Esophagus muscularis mucosa (tissue), 3 donors: Measurements from ENCODE around the gene RNPS1.

Experiments used
- POLR2AphosphoS5 ChIP-seq, 2 donors: sonication (generic); formaldehyde crosslinking; IDR thresholded peaks; one replicate each; pipeline ENCODE4 v1.6.1; 2017; ENCODE audit warnings: antibody characterized with exemption in 2 of 2
- TF ChIP-seq, protein P1 (sequence below), 3 experiments: fragments of 200-600 bp in 2 of 3; fragments of 450-650 bp in 1 of 3; sonication (generic) in 2 of 3; IDR thresholded peaks; one replicate each; pipeline ENCODE4 v1.5.1; 2017 to 2019; ENCODE audit warnings: antibody characterized with exemption in 3 of 3, mild to moderate bottlenecking in 2 of 3, moderate library complexity in 1 of 3

- TF ChIP-seq, protein P1, sequence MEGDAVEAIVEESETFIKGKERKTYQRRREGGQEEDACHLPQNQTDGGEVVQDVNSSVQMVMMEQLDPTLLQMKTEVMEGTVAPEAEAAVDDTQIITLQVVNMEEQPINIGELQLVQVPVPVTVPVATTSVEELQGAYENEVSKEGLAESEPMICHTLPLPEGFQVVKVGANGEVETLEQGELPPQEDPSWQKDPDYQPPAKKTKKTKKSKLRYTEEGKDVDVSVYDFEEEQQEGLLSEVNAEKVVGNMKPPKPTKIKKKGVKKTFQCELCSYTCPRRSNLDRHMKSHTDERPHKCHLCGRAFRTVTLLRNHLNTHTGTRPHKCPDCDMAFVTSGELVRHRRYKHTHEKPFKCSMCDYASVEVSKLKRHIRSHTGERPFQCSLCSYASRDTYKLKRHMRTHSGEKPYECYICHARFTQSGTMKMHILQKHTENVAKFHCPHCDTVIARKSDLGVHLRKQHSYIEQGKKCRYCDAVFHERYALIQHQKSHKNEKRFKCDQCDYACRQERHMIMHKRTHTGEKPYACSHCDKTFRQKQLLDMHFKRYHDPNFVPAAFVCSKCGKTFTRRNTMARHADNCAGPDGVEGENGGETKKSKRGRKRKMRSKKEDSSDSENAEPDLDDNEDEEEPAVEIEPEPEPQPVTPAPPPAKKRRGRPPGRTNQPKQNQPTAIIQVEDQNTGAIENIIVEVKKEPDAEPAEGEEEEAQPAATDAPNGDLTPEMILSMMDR (IDR thresholded peaks at IDR 0.05) = no peak
- no peak for TF ChIP-seq POLR2AphosphoS5 (IDR thresholded peaks at IDR 0.05)
Observed at GRCh38 chr16:2207872-2208271, 60.1 kb downstream of the RNPS1 start.
